CD4-positive, alpha-beta T cell treated with Interleukin-15 for 4 hours (primary cell): Measurements from ENCODE around the gene GLIS1.

Experiments
- DNase-seq: peaks from one replicate; pipeline ENCODE4 v3.0.0-alpha.2; 2020; ENCODE audit warnings: low spot score

The GLIS1 gene

DNA sequence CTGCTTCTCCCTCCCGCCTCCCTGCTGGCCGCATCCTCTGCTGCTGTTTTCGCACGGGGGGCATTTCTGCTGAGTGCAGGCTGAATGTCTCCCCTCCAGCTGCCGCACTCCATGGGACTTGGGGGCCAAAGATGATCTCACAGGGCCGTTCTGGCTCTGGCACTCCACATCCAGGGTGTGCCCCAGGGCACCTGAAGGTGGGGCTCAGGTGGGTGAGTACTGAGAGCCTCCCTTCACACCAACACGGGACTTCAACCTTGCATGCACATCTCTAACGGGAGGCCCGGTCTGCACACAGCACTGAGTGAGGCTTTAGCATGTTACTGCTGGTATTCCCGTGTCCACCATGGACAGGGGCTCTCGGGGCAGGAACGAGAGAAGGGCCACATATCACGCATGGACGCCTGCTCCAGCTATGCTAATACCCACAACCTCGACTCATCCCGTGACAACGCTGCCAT, 190.9 kb downstream of the GLIS1 start:
- DNase-seq: no peak

DNA sequence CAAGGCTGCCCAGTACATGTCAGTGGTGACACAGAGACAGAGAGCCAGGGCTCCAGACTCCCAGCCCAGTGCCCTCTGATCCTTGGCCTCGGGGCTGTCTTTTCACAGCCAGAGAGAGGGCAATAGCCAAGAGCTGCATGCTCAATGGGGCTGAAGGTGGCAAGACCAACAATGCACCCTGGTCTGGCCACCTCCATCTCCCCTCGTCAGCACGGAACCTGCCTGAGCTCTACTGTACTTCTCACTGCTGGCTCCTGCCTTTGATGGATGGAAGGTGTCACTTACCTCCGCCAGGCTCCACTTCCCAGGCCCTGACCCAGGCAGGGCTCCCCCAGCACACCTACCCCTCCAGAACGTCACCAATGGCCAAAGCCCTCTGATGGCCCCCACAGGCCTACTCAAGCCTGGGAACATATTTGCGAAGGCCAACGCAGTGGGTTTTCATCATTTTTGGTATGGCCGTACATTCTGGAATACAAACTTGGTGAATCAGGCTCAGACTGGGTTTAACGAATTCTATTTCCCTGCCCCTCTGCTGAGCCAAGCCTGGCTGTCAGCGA, 191.7 kb downstream of the GLIS1 start:
- no peak for DNase-seq

DNA sequence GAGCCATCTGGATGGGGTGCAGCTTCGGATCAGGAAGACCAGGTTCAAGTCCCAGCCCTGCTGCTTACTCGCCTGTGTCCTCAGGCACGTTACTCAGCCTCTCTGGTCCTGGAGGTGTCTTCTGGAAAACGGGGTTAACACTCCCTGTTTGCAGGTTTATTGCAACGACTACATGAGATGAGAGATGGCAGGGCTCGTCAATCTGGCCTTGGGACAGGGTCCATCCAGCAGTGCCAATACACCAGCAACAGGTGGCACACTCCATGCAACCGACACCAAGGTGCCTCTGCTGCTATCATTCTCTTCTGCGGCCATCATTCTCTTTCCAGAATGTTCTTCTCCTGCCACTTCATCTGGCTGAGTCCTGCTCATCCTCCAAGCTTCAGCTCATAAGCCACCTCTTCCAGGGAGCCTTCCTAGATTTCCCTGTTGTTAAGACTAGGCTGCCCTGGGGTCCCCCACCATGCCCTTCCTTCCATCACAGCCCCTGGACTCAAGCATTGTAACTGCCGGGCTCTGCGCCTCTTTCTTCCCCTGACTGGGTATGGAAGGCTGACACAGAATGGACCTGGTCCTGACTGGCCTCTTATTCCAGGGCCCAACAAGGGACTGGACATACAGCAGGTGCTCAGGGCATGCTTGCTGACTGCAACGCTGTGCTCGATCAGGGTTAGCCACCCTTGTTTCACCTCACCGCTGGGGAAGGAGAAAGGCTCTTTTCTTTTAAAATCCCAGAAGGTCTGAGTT, 192.4 kb downstream of the GLIS1 start:
- no peak for DNase-seq

DNA sequence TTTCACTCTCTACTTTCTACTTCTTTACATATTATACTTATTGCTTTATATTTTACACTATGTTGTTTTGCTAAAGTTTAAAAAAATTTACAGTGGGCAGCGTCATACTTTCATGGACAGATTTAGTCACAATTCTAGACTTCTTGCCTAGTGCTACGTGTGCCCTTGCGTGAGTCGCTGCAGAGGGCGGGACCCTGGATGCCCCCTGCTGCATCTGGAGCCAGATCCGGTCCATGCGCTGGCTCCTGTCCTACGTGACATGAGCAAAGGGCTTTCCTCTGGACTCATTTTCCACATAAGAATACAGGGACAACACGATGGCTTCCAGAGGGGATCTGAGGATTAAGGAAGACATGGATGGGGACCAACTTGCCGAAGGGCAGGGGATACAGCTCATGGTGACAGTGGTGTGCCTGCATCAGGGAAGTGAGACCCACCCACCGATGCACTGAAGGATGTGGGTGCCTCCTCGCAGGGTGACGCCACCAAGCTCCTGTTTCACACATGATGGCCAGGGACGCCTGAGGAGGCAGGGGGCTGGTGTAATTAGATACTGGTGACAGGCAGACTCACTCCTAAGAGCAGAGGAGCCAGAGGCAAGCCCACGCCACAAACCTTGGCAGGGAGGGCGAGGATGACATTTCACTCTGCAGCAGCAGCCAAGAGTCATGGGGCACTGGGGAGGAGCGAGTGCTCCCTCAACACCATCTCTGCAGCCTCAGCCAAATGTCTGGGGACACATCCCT, 193.1 kb downstream of the GLIS1 start:
- no peak for DNase-seq

DNA sequence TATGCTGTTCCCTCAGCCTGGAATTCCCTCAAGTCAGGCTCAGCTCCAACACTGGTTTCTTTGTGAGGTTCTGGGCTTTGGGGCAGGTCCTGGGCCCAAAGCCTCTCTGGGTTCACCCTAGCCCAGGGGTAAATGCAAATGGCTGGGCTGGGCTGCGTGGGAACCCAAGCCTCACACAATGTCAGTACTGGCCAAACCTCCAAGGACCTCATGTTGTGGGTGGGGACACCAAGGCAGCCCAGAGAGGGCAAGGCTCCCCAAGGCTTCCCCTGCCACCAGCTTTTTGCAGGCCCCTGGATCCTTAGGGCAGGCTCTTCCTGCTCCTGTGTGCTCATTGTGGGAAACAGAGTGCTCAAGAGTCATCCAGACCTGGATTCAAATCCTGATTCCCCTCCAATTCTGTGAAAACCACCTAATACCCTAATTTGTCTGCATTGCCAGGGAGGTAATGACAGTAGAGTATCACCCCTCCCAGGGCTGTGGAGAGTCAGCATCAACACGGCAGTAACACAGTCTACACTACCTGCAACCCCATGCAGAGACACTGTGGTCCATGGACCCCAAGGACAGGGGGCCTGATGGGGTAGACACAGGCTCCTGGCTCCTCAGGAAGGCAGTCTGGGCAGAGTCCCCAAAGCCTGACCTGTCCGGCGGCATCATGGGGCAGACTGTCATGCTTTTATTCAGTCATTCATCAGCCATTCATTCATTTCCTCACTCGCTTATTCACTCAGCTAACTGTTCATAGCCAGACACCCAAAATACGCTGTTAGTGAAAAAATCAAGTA, 194.0 kb downstream of the GLIS1 start:
- no peak for DNase-seq

DNA sequence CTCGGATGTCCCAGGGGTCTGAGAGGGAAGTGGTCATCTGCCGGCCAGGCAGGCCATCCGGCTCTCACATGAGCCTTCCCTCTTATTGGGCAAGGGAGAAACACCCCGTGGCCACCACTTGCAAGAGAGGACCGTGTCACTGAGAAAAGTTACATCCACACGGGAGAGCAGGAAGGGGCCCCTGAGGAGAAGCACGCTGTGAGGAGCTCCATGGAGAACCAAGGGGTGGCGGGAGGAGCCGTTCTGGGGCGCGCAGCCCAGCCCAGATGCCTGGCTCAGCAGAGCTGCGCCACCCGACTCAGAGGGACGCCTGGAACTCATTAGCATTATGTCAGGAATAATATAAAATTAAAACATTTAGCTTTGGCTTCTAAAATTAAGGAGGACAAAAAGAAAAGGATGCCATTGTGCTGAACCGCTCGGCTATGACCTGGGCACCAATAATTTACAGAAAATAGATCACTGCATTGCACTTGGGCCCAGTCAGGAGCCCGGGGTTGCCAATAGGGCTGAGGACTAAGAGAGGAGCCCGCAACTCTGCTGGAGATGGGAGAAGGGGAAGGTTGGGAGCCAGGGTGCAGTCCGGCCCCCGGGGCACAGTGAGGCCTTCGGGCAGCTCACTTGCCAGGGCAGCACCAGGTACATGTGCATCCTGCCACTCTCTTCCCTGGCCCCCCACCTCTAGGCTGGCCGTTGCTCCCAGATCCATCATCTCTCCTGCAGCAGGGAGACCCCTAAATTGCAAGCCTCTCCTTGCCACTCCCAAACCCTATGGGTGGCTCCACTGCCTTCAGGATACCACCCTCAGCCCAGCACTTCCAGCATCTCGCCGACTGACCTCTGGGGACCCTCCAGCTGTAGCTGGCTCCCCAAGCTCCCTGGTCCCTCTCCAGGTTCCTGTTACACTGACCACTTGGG, 194.9 kb downstream of the GLIS1 start:
- no peak for DNase-seq

DNA sequence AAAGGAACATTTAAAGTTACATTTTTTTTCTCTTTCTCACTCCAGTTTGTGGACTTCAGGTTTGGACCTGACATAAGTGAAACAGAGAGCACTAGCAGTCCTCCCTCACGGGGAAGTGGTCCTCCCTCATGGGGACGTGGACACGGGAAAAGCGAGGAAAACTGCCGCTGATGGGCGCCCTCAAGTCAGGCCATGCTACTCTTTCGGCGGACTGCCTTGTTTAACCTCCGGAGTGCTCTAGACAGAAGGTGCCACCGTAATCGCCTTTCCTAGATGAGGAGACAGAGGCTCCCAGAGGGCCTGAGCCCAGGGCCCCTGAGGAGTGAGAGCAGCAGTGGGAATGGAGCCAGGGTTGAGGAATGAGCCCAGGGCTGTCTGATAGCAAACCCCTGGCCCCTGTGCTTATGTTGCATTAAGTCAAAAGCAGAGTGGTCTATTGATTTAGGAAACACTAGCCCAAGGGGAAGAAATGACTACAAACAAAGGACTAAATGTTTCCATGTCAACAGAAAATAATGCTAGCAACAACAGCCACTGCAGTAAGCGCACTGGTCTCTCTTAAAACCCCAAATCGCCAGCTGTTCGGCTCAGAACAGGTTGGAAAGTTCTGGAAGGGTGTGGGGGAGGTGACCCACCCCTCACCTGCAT, 195.7 kb downstream of the GLIS1 start:
- no peak for DNase-seq

DNA sequence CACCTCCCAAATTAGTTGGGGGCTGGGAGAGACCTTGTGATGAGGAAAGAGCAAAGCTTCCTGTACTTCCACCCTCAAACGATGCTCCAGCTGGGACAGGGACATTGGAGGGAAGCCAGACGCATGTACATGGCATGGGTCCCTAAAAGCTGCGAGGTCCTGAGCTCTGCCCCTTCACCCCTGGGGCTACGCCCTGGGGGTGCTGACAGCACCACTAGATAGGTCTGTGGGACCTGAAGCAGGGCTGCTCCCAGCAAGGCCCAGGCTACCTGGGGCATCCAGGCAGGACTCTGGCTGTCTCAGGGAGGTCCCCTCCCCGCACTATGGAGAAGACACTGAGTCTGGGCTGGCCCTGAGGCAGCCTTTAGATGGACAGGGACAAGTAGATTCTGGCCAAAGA, 196.4 kb downstream of the GLIS1 start:
- DNase-seq: no peak

DNA sequence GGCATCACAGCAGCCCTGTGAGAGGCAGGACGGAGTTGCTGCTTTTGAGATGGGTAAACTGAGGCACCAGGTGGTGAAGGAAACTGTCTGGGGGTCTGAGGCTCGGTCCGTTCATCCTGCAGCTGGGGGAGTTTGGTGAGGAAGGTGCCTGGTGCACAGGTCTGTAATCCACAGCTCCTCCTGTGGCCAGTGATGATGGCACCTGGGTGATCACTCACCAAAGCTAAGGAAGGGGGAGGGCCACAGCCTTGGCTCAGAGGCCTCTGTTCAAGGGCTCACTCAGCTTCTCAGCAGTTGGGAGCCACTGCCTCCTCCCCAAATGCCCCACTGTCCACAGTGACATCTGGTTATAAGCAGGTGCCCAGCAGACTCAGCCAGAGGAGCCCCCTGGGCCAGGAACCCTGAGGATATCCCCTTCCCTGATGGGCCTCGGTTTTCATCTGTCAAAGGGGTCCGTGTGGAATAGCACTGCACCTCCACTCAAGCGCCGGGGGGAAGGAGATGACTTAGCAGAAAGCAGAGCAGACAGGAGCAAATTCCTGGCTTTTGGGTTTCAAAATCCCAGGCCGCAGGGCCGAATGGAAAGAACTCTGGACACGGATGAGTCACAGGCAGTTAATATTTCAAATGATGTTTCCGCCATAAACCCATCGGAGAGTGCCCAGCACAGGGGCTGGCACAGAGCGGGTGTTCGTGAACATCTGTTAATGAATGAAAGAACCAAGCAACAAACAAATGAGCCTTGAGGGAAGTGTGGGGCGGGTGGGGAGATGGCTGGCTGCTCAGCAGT, 197.0 kb downstream of the GLIS1 start:
- no peak for DNase-seq

DNA sequence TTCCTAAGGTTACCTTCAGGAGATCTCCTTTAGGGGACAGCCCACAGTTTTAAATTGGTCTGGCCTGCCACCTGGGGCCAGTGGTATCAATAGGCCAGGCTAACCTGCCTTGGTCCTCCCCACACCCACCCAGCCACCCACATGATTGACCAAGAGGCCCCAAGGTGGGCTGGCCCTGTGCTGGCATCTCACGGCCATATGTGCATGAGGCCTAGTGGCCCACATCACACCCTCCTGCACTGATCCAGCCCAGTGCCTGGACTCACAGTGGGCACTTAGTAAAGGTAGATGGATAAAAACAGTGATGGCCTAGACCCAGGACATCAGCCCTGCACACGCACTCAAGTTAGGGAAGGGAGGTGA, 197.7 kb downstream of the GLIS1 start:
- no peak for DNase-seq

DNA sequence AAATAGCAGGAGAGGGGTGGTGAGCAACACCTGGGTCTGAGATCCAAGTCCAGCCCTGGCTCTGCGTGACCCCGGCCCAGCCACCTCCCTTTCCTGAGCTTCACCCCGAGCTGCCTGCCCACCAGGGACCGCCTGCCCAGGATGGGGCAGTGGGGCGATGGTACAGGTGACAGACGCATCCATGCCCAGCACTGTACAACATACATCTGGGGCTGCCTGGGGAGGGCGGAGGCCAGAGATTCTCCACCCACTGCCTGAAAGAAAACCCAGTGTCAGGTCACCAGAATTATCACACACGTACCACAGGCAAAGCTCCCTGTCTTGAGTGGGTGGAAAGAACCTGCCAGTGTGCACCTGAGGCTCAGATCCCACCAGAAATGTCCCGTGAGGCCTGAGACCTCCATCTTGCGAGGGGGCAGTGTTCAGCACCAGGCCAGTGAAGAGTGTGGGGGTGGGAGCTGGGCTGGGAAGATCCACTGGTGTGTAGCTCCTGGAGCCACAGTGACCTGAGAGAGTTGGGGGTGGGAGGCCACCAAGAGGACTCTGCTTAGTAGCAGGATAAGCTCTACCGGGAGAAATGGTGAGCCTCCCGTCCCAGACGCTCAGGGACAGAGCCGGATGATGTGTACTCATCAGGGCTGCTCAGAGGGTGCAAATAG, 198.2 kb downstream of the GLIS1 start:
- DNase-seq: no peak

DNA sequence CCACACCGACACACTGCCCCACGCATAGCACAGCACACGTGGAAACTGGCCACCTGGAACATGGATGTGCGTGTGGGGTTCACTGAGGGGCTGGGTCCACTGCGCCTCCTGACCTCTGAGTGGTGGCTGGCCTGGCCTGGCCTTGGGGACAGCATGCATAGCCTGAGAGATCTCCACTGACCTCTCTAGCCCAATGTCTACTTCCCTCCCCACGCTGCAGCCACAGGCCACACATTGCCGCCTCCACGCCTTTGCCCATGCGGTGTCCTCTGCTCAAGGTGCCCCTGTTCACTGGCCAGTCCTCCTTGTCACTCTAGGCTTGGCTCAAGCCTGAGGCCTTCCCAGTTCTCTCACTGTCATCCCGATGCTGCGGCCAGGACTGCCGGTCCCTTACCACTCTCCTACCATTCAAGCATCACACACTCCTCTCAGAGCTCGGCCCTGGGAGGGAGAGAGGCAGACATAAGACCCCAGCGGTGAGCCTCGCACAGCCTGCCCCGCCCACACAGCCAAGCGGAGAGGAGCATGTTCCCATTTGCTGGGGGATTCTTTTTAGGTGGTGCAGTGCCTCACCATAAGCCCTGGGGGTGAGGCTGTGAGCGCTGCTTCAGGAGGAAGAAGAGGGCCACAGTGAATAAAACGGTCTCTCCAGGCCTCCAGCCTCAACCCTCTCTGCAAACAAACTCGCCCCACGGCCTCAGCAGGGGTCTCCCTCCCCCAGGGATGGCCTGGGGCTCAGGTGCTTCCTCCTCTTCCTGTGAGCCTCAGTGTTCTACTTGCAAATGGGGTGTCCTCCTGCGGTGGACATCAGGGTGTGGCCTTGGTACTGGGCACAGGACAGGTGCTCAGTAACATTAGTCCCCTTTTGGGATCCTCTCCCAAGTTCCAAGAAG, 199.0 kb downstream of the GLIS1 start:
- DNase-seq: no peak

DNA sequence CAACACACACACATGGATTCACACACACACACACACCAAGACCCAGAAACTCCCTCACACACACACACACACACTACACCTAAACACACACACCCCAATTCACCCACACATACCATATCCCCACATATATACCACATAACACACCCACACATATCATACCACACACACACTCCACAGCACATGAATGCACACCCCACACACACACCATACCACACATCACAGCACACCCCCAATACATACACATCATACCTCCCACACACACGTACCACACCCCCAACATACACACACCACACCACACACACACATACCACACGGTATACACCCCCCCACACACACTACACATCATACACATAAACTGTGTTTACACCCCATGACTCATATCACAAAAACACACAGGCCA, 199.7 kb downstream of the GLIS1 start:
- DNase-seq: no peak

DNA sequence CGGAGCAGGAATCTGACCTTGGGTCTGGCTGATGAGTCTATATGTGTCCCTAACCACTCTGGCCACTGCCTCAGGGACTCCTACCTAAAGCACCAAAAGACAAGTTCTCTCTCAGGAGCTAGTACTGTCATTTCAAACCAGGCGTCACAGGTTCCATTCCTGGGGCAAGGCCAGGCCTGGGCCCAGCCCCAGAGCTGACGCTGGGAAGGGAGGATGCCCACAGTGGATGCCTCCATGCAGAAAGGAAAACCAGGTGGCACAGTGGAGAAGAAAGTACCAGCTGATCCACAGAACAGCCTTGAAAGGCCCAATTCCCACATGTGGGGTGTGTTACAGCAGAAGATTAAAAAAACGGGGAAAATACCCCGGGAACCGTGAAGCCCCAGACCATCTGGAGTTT, 202.4 kb downstream of the GLIS1 start:
- DNase-seq: no peak

DNA sequence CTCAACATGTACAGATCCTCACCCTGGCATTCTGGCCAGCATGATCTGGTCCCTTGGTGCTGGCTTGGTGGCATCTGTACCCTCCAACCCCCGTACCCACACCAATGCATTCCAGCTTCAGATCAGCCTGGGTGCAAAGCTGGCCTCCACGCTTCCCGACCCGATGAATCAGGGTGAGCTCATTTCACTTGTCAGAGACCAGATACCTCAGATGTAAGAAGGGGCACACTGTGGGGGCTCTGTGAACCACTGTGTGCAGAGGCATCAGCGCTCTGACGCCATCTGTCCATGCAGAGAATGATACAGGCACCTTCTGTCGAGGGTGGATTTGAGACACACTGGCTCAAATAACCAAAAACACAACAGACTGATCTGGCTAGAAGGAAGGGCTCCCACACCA, 203.1 kb downstream of the GLIS1 start:
- DNase-seq: no peak

DNA sequence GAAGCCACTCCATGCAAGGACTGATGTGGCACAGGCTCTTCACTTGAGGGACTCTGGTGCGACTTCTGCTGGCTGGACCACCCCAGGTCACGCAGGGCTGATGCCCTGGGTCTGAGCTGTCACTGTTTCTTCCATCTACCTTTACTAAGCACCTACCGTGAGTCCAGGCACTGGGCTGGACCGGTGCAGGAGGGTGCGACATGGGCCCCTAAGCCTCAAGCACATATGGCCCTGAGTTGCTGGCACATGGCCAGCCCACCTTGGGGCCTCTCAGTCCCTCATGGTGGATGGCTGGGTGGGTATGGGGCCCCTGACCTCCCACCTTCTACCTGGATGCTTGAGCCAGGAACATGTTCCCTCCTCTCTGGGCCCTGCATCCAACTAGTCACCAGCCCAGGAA, 203.7 kb downstream of the GLIS1 start:
- no peak for DNase-seq

DNA sequence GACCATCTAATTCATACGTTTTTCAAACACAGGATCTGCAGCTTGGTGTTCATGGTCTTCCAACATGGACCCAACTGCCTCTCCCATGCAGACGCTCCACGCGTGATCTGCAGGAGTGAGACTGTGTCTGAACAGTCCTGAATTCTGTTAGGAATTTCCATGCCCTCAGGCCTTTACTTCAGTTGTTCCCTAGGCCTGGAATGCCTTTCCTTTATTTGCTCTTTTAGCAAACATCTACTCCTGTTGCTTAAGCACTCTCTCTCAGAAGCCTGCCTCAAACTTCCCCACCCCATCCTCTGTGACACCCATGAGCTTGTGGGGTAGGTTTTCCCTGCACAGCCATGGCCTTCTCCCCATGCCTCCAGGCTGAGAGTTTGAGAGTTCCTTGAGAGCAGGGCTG, 206.1 kb downstream of the GLIS1 start:
- no peak for DNase-seq

DNA sequence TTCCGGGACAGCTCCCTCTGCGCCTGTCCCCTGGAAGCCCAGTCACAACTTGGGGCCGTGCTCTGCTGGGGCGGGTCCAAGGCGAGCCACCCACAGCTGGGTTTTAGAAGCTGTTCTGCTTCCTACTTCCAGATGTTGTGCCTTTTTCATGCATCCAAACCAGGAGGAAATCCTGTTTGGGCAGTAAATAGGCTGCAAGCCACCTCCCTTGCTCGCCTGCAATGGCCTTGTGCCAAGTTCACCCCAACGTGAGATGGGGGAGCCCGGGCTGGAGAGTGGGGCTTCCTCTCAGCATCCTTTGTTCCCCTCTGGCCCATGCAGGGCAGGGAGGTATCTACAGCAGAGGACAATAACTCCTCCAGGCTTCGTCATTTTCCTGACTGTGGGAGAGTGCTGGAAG, 206.6 kb downstream of the GLIS1 start:
- DNase-seq: no peak

DNA sequence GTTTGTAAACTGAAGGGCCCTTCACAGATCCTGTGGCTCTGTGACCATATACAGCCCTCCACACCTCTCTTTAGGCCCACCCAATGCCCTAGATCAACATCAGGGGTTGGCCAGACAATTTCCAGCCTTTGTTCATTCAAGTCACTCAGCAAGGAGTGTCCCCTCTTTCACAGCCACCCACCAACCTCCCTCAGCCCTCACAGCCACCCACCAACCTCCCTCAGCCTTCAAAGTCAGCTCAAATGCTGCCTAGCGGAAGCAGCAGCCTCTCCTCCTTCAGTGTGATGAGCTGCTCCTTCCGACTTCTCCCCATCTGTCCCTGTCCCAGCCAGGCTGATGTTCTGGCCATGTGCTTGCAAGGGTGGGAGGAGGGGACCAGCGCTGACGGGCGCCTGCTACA, 208.4 kb downstream of the GLIS1 start:
- DNase-seq: no peak
